OCI-LY3 (cell line): Measurements from ENCODE around the gene RIN1.
A peak's percentile ranks its signal among the peaks of the same experiment; 100 is the strongest.

Experiments
- H2AFZ ChIP-seq: fragments of 200-600, 300-600 bp; shearing (Covaris generic); 2 replicates; pipeline ENCODE4 v1.6.0; 2014; ENCODE audit warnings: antibody characterized with exemption, low read depth, low read length
- H3K27ac ChIP-seq: fragments of 200-600, 300-600 bp; sonication (generic); 2 replicates; pipeline ENCODE4 v1.5.1; 2014; ENCODE audit warnings: mild to moderate bottlenecking, low read length, moderate library complexity, mixed read lengths
- H3K27me3 ChIP-seq: fragments of 200-600, 300-600 bp; sonication (generic); 2 replicates; pipeline ENCODE4 v1.6.1; 2014; ENCODE audit warnings: low read depth, low read length, mixed read lengths
- H3K36me3 ChIP-seq: fragments of 200-600, 300-600 bp; sonication (generic); replicated peaks from 2 replicates; pipeline ENCODE3; 2014; ENCODE audit warnings: low read depth, low read length, mixed read lengths
- H3K4me1 ChIP-seq: fragments of 300-600, 200-600 bp; sonication (generic); 2 replicates; pipeline ENCODE4 v1.6.1; 2014; ENCODE audit warnings: low read length, mixed read lengths
- H3K4me2 ChIP-seq: fragments of 200-600, 300-600 bp; sonication (generic); 2 replicates; pipeline ENCODE4 v1.6.1; 2014; ENCODE audit warnings: low read length, mixed read lengths
- H3K4me3 ChIP-seq: fragments of 300-600, 200-600 bp; sonication (generic); 2 replicates; pipeline ENCODE4 v1.5.1; 2014; ENCODE audit warnings: antibody characterized with exemption, mild to moderate bottlenecking, low read length, moderate library complexity
- H3K79me2 ChIP-seq: fragments of 300-600, 200-600 bp; shearing (Covaris generic); 2 replicates; pipeline ENCODE4 v1.6.1; 2014; ENCODE audit warnings: mild to moderate bottlenecking, low read length, mixed read lengths
- H3K9ac ChIP-seq: fragments of 300-600, 200-600 bp; shearing (Covaris generic); 2 replicates; pipeline ENCODE4 v1.6.0; 2014; ENCODE audit warnings: mild to moderate bottlenecking, low read length, moderate library complexity
- H3K9me3 ChIP-seq: fragments of 200-600, 300-600 bp; shearing (Covaris generic); 2 replicates; pipeline ENCODE4 v1.6.1; 2014; ENCODE audit warnings: low read length, mixed read lengths; ENCODE audit not compliant: insufficient read depth
- H4K20me1 ChIP-seq: fragments of 200-600, 300-600 bp; sonication (generic); 2 replicates; pipeline ENCODE4 v1.6.1; 2016; ENCODE audit warnings: low read length, mixed read lengths; ENCODE audit not compliant: insufficient read depth
- EZH2phosphoT487 ChIP-seq: fragments of 200-600 bp; shearing (Covaris generic); IDR thresholded peaks from 2 replicates; pipeline ENCODE4 v1.6.1; 2018; ENCODE audit warnings: antibody characterized with exemption, mixed run types, low read depth
- TF ChIP-seq, protein P1 (sequence below): fragments of 200-600, 300-600 bp; sonication (generic); IDR thresholded peaks from 2 replicates; pipeline ENCODE4 v1.5.1; 2014; ENCODE audit warnings: antibody characterized with exemption, low read length, low read depth

The RIN1 gene

DNA sequence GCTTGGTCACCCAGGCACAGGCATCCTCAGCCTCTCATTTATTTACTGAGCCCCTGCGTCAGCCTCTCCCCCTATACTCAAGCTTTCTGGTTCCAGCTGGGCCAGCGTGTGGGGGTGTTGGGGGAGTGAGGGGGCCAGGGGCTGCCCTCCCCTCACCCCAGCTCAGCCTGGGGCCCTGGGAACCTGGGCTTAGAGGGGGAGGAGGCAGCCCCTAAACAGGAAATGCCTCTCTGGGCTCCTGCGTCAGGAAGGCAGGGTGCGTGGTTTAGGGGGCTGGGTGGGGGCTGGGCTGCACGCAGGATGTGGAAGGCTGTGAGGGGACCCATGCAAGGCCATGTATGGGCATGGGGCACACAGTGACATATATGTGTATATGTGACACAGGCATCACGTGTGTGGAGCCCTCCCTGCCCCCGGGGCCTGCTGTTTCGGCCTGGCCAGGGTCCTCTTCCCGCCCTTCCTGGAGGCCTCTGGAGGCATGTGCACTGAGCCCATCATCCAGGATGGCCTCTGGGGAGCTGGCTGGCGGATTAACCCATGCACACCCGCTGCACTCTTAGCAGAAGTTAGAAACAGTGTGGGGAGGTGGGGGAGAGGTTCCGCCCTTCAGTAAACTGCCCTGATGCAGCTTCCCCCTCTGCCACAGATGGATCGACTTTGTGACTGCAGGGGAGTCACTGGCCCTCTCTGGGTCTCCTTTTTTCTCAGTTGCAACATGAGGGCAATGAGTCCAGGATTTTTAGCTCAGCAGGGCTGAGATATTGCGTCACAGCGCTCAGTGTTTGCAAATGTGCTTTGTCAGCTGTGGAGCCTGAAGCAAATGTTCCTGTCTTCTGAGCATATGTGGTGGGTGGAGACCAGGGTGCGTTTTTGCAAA, 18.3 kb downstream of the RIN1 start:
- Histone ChIP-seq H2AFZ (peak overlapping the region; percentile 72), H3K27me3 (no peaks in the 10 kb centered on the region), H3K36me3 (no peaks in the 10 kb centered on the region), H3K4me3 (peak overlapping the region; percentile 58), H3K9me3 (no peaks in the 10 kb centered on the region), H3K79me2 (no peaks in the 10 kb centered on the region), H3K4me2 (peak overlapping the region; percentile 72), H3K9ac (peak overlapping the region; percentile 63), H4K20me1 (no peaks in the 10 kb centered on the region), H3K4me1 (peaks cover 23% of the 10 kb centered on the region), H3K27ac (peak overlapping the region; percentile 66)
- TF ChIP-seq, protein P1, sequence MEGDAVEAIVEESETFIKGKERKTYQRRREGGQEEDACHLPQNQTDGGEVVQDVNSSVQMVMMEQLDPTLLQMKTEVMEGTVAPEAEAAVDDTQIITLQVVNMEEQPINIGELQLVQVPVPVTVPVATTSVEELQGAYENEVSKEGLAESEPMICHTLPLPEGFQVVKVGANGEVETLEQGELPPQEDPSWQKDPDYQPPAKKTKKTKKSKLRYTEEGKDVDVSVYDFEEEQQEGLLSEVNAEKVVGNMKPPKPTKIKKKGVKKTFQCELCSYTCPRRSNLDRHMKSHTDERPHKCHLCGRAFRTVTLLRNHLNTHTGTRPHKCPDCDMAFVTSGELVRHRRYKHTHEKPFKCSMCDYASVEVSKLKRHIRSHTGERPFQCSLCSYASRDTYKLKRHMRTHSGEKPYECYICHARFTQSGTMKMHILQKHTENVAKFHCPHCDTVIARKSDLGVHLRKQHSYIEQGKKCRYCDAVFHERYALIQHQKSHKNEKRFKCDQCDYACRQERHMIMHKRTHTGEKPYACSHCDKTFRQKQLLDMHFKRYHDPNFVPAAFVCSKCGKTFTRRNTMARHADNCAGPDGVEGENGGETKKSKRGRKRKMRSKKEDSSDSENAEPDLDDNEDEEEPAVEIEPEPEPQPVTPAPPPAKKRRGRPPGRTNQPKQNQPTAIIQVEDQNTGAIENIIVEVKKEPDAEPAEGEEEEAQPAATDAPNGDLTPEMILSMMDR: no peak
- TF ChIP-seq EZH2phosphoT487: no peak

DNA sequence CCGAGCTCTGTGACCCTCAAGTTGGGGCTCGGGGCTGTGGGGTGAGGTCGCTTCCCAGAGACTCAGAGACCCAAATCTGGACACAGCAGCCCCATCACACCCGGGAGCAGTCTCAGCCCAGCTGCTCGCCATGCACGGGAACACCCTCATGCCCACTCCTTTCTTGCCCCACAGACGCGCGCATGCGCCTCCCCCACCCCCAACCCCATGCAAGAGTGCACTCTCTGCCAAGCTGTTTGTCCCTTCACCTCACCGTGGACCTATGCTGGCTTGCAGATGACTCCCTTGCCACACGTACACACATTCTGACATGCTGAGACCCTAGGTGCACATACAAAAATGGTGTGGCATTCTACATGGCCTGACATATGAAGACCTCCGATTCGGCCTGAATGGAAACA, 18.9 kb downstream of the RIN1 start:
- Histone ChIP-seq H2AFZ (peak overlapping the region; percentile 72), H3K4me3 (peak overlapping the region; percentile 58), H3K9ac (peak overlapping the region; percentile 63), H3K79me2 (no peaks in the 10 kb centered on the region), H3K4me2 (peak overlapping the region; percentile 72), H3K36me3 (no peaks in the 10 kb centered on the region), H3K27ac (peak overlapping the region; percentile 66), H3K9me3 (no peaks in the 10 kb centered on the region), H3K27me3 (no peaks in the 10 kb centered on the region), H3K4me1 (peaks cover 22% of the 10 kb centered on the region), H4K20me1 (no peaks in the 10 kb centered on the region)
- TF ChIP-seq, protein P1: no peak
- TF ChIP-seq EZH2phosphoT487: no peak

DNA sequence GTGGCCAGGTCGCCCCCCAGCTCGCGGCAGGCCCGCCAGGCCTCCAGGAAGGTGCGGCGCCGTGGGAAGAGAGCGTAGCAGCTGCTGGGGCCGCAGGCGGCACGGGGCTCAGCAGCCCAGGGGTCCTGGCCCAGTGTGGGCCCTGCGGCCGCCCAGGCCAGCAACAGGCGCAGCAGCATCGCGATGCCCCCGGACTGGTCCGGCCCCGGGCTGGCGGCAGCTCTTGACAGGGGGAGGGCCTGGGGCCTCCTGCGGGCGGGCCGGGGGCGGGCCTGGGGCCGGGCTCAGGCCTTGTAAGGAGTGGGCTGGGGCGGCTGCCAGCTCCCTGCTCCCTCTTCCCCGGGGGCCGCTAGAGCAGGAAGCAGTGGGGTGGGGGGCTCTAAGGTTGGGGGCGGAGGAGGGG, 19.4 kb downstream of the RIN1 start, which contains the start of gene CD248:
TSS of gene CD248 (minus strand) at position 196 of the 403 bp plus-strand sequence. CDS start at position 179, 17 bp downstream.
- peak within 1 kb of the TSS; percentile 72 for H3K4me2 ChIP-seq

More for the DNA sequence above, 19.4 kb downstream of the RIN1 start, which contains the start of gene CD248:
- Histone ChIP-seq H3K4me3 (peak within 1 kb of the TSS; percentile 58), H2AFZ (peak within 1 kb of the TSS; percentile 72), H3K27ac (peak within 1 kb of the TSS; percentile 66), H3K79me2 (no peaks in the 10 kb centered on the region), H3K27me3 (no peaks in the 10 kb centered on the region; the same call in 1 of the 2 replicates), H3K36me3 (no peaks in the 10 kb centered on the region), H3K9ac (peak within 1 kb of the TSS; percentile 63), H4K20me1 (no peaks in the 10 kb centered on the region), H3K9me3 (no peaks in the 10 kb centered on the region), H3K4me1 (peaks cover 21% of the 10 kb centered on the region)
- TF ChIP-seq EZH2phosphoT487: no peak
- TF ChIP-seq, protein P1: no peak
